Astrocyte (in vitro differentiated cells and primary cell): ENCODE data around the gene MCM8.

Experiments
- CTCF ChIP-seq: IDR thresholded peaks from 2 replicates; pipeline ENCODE4 v1.5.1; 2011; ENCODE audit warnings: low read depth, mild to moderate bottlenecking, inconsistent platforms, low read length, moderate library complexity; ENCODE audit not compliant: insufficient read depth
- EZH2 ChIP-seq: IDR thresholded peaks from 2 replicates; pipeline ENCODE4 v1.6.1; 2012; ENCODE audit warnings: mild to moderate bottlenecking, low read length, inconsistent platforms; ENCODE audit not compliant: insufficient read depth

- no peak for TF ChIP-seq CTCF
- no peak for TF ChIP-seq EZH2
Observed at GRCh38 chr20:6000871-6001270, 50.4 kb downstream of the MCM8 start.
